Activated effector memory CD4-positive, alpha-beta T cell treated with Interleukin-2 at 50 U/mL for 16 hours (primary cell): Measurements from ENCODE around the gene BBLN.

Source experiments
- DNase-seq: peaks from one replicate; pipeline ENCODE4 v3.0.0-alpha.2; 2020

Gene BBLN

GRCh38 chr9:128192601-128193371 lies 32.7 kb downstream of the BBLN start:
- no peak for DNase-seq

DNA sequence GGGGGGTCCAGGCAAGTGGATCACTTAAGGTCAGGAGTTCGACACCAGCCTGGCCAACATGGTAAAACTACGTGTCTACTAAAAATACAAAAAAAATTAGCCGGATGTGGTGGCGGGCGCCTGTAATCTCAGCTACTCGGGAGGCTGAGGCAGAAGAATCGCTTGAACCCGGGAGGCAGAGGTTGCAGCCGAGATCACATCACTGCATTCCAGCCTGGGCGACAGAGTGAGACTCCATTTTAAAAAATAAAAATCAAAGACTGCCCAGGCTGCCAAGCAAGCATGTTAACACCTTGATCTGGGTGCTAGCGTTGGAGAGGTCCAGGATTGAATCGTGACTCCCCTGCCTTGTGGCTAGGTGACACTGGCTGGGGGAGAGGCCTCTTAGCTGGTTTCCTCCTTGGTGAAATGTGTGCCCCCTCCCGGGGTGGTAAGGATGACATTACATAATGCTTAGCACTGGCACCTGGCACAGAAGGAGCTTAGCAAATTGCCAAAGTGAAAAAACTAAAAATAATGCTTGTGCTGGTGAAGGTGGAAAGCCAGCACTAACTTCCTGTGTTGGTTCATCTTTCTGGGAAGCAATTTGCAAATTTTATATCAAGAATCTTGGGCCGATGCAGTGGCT lies 33.5 kb downstream of the BBLN start:
- no peak for DNase-seq

GRCh38 chr9:128201441-128202369 lies 41.6 kb downstream of the BBLN start:
- no peak for DNase-seq

GRCh38 chr9:128202648-128203023 lies 42.6 kb downstream of the BBLN start:
- DNase-seq, result no peak

DNA sequence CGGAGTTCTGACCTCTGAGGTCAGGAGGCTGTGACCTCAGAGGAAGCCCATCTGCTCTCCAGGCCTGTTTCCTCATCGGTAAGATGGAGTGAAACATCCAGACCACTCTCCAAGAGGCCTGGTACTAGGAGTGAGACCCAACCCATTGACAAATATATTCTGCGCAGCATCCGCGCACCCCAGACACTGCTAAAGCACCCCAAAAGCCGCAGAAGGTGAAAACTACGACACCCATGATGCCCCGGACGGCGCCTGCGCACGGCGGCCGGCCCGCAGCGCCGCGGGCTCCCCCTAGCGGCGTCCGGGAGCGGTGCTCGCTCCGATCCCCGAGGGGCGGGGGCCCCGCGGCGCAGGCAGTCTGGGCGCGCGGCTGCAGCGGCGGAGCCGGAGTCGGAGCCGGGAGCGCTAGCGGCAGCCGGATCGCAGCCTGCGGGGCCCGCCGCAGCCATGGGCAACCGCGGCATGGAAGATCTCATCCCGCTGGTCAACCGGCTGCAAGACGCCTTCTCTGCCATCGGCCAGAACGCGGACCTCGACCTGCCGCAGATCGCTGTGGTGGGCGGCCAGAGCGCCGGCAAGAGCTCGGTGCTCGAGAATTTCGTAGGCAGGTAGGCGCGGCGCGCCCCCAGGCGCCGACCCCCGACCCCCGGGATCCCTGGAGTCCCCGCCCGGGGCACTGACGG lies 43.1 kb downstream of the BBLN start, which contains the start of gene DNM1:
DNM1 (plus strand) TSS at position 356 of the 683 bp plus-strand sequence; CDS start at position 448, 92 bp downstream.
- peak; percentile 66 for DNase-seq

- no peak for DNase-seq
Measured at GRCh38 chr9:128203707-128204551, 43.9 kb downstream of the BBLN start.

- DNase-seq, result no peak
Measured at GRCh38 chr9:128204858-128205257, 44.8 kb downstream of the BBLN start.

DNA sequence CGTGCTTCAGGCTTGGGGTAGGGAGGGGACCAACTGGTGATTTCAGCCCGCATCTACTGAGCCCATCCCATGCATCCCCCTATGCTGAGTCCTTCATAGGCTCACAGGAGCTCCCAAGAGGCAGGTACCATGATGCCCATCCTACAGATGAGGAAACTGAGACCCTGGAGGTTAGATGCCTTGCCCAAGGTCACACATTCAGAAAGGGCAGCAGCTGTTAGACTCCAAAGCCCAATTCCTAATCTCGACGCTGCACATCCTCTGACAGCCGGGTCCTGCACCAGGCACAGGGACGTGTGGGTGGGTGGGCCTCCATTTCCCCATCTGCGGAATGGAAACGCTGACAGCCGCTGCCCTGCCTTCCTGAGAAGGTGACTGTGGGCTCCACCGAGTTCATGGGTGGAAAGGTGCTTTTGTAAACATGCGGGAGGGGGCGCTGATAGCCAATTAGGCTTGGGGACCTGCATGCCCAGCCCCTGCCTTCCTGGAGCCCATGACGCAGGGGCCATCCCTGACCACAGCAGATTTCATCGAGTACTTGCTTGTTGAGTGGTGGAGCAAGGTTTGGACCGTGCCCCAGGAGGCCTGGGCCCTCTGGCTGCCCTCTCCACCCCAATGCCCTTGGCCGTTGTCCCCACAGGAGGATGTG lies 45.4 kb downstream of the BBLN start:
- DNase-seq, result no peak

GRCh38 chr9:128206484-128206883 lies 46.4 kb downstream of the BBLN start:
- no peak for DNase-seq

- no peak for DNase-seq
Measured at GRCh38 chr9:128206916-128207910, 47.1 kb downstream of the BBLN start.

GRCh38 chr9:128208386-128208785 lies 48.3 kb downstream of the BBLN start:
- no peak for DNase-seq

- DNase-seq, result no peak
Measured at GRCh38 chr9:128208946-128209669, 49.0 kb downstream of the BBLN start.

DNA sequence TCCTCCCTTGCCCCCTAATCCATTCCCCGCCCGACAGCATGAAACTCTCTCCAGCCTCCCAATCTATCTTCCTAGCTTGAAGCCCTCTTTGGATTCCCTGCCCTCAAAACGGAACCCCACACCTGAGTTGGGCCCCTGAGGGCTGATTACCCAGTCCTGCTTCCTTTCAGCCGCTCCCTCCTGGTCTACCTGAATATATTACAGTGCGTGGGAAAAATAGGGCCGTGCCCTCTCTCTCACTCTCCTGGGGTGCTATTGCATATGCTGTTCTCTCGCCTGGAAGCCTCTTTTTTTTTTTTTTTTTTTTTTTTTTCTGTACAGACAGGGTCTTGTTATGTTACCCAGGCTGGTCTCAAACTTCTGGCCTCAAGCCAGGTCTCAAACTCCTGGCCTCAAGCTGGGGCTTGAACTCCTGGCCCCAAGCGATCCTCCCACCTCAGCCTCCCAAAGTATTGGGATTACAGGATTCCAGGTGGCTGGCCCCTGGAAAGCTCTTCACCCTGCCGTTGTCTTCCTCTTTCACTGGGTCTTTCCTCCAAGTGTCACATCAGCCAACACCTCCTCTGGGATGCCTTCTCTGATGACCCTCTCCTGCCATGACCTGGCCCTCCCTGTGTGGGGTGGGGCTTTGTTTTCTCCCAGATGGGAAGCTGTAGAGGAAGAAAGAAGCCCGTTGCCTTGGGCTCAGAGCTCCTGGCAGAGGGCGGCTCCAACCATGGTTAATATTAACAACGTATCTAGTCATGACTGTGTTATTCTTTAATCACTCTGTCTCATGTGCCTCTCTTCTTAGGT lies 51.3 kb downstream of the BBLN start:
- DNase-seq, result no peak

- no peak for DNase-seq
Measured at GRCh38 chr9:128211981-128212281, 51.9 kb downstream of the BBLN start.
